Measurements from ENCODE around the gene SNAPC2.

SNAPC2 gene

GRCh38 chr19:7968796-7969554 lies 48.8 kb downstream of the SNAPC2 start:
- DNase-seq (ENCODE audit: low spot score) = no peak

- DNase-seq (ENCODE audit: low spot score) = no peak
These were observed 49.4 kb downstream of the SNAPC2 start for GRCh38 chr19:7969555-7969939.

GRCh38 chr19:7970716-7971448 lies 50.7 kb downstream of the SNAPC2 start:
- DNase-seq (ENCODE audit: low spot score) = peak; percentile 70

GRCh38 chr19:7971553-7972520 lies 51.7 kb downstream of the SNAPC2 start:
- peak; percentile 56 for DNase-seq (ENCODE audit: low spot score)

Data from cerebellar cortex (tissue), 1 donor.